ENCODE results near the gene PRPF40A.
"Not testable (repeated sequence)": the region's sequence is repeated elsewhere in the genome, so short reads cannot be mapped to it uniquely, and the experiment has no call there.

DNA sequence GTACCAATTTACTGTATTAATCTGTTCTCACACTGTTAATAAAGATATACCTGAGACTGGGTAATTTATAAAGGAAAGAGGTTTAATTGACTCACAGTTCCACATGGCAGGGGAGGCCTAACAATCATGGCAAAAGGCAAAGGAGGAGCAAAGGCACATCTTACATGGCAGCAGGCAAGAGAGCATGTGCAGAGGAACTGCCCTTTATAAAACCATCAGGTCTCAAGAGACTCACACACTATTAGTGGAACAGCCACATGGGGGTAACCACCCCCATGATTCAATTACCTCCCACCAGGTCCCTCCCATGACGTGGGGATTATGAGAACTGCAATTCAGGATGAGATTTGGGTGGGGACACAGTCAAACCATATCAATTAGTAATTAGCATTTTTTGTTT is 22.4 kb upstream of the PRPF40A start:
- TF ChIP-seq, protein P1, sequence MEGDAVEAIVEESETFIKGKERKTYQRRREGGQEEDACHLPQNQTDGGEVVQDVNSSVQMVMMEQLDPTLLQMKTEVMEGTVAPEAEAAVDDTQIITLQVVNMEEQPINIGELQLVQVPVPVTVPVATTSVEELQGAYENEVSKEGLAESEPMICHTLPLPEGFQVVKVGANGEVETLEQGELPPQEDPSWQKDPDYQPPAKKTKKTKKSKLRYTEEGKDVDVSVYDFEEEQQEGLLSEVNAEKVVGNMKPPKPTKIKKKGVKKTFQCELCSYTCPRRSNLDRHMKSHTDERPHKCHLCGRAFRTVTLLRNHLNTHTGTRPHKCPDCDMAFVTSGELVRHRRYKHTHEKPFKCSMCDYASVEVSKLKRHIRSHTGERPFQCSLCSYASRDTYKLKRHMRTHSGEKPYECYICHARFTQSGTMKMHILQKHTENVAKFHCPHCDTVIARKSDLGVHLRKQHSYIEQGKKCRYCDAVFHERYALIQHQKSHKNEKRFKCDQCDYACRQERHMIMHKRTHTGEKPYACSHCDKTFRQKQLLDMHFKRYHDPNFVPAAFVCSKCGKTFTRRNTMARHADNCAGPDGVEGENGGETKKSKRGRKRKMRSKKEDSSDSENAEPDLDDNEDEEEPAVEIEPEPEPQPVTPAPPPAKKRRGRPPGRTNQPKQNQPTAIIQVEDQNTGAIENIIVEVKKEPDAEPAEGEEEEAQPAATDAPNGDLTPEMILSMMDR (IDR thresholded peaks at IDR 0.05; ENCODE audit: poor library complexity), result not testable (repeated sequence)
- TF ChIP-seq EZH2 (IDR thresholded peaks at IDR 0.05; ENCODE audit: borderline replicate concordance), result not testable (repeated sequence)
